GM21390 (cell line): ENCODE data around the gene U2AF2.
A peak's percentile ranks its signal among the peaks of the same experiment; 100 is the strongest.

ENCODE experiments used
- ATAC-seq: cut with Tn5 transposase; IDR thresholded peaks from one replicate; pipeline ENCODE4 v1.9.1; 2021; ENCODE audit not compliant: unreplicated experiment

Gene U2AF2

GRCh38 chr19:55642153-55643002 lies 12.5 kb upstream of the U2AF2 start:
- no peak for ATAC-seq

GRCh38 chr19:55643003-55643886 lies 11.6 kb upstream of the U2AF2 start, which contains the start of gene ZNF581:
Gene ZNF581, plus strand, starts transcription at chr19:55643649. Its CDS starts 923 bp downstream, at chr19:55644572.
- peak; percentile 31 for ATAC-seq

- no peak for ATAC-seq
Observed at GRCh38 chr19:55643887-55644176, 11.0 kb upstream of the U2AF2 start.

- ATAC-seq, result no peak
Observed at GRCh38 chr19:55644191-55644833, 10.5 kb upstream of the U2AF2 start.

GRCh38 chr19:55644842-55645511 lies 9.9 kb upstream of the U2AF2 start:
- ATAC-seq, result no peak

- no peak for ATAC-seq
Observed at GRCh38 chr19:55645512-55645881, 9.3 kb upstream of the U2AF2 start.

GRCh38 chr19:55646889-55647731 lies 7.7 kb upstream of the U2AF2 start:
- no peak for ATAC-seq

- no peak for ATAC-seq
Observed at GRCh38 chr19:55647732-55648584, 6.9 kb upstream of the U2AF2 start, which contains the start of gene CCDC106. Gene CCDC106, plus strand, starts transcription at chr19:55648212. Its CDS starts 835 bp downstream, at chr19:55649047.

- ATAC-seq, result no peak
Observed at GRCh38 chr19:55648585-55649267, 6.1 kb upstream of the U2AF2 start.

GRCh38 chr19:55649268-55650125 lies 5.3 kb upstream of the U2AF2 start:
- no peak for ATAC-seq

- no peak for ATAC-seq
Observed at GRCh38 chr19:55650126-55650557, 4.7 kb upstream of the U2AF2 start.

GRCh38 chr19:55650602-55651230 lies 4.1 kb upstream of the U2AF2 start:
- ATAC-seq, result no peak

- ATAC-seq, result no peak
Observed at GRCh38 chr19:55651236-55651635, 3.6 kb upstream of the U2AF2 start.

- no peak for ATAC-seq
Observed at GRCh38 chr19:55652311-55653128, 2.3 kb upstream of the U2AF2 start.

- peak; percentile 37 for ATAC-seq
Observed at GRCh38 chr19:55653651-55654322, 1.0 kb upstream of the U2AF2 start.
